Neutrophil (primary cell): Measurements from ENCODE around the gene CREB5.

Experiments
- H3K27ac ChIP-seq: fragments of 200-600 bp; sonication (generic); 2 replicates; pipeline ENCODE4 v1.5.1; 2016; ENCODE audit warnings: mild to moderate bottlenecking, moderate library complexity
- H3K27me3 ChIP-seq: fragments of 200-600 bp; sonication (generic); 2 replicates; pipeline ENCODE4 v1.6.0; 2016; ENCODE audit warnings: mild to moderate bottlenecking
- H3K36me3 ChIP-seq: fragments of 200-600 bp; sonication (generic); 2 replicates; pipeline ENCODE4 v1.5.1; 2017
- H3K4me1 ChIP-seq, 2 experiments: fragments of 200-600 bp in 1 of 2; sonication (generic) in 1 of 2; 1 replicate in 1 of 2; 2 replicates in 1 of 2; pipeline versions ENCODE4 v1.5.1 to v1.6.1; 2013 to 2016; ENCODE audit warnings: low read depth in 1 of 2, low read length in 1 of 2, mild to moderate bottlenecking in 1 of 2, moderate library complexity in 1 of 2; ENCODE audit not compliant: control insufficient read depth in 1 of 2, insufficient read depth in 1 of 2
- H3K4me3 ChIP-seq, 2 experiments: fragments of 200-600 bp in 1 of 2; sonication (generic) in 1 of 2; 1 replicate in 1 of 2; 2 replicates in 1 of 2; pipeline ENCODE4 v1.5.1; 2013 to 2016; ENCODE audit warnings: low read depth in 1 of 2, low read length in 1 of 2, mild to moderate bottlenecking in 1 of 2, moderate library complexity in 1 of 2
- H3K9me3 ChIP-seq: fragments of 200-600 bp; sonication (generic); 2 replicates; pipeline ENCODE4 v1.5.1; 2016
- TF ChIP-seq, protein P1 (sequence below): fragments of 200-600 bp; sonication (generic); IDR thresholded peaks from 2 replicates; pipeline ENCODE4 v1.5.1; 2016; ENCODE audit warnings: antibody characterized with exemption

CREB5 gene

DNA sequence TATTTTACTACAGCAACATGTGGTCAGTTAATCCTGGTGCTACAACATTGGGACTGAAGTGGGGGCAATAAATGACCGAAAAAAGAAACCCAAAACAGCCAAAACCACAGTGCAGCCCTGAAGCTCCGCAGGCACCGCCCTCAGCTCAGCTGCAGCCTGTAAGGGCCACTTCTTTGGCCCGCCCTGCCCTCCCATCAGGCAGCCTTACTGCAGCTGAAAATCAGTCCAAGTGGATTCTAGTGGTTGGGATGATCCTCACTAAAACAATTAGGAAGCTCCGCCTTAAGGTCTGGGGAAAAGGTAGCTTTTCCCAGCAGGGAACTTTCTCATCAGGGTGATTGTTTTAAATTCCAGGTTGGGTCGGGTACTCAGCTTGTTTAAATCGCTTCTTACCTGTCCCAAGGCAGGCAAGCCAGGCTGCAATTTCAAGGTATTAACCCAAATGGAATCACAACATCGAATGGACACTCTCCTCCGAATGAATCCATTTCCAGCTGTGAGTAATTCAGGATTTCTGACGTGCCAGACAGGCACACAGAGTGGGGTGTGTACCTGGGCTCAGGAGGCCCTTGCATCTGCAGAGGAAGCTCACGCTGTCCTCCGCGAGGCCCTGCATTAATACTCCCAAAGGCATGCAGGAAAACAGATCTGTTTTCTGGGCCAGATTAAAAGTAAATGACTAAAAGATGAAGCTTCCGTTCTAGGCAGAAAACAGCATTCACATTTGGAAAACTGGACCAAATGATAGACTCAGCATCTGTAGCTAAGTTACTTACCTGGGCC is 104.3 kb downstream of the CREB5 start:
- no peaks in the 10 kb centered on the region for H3K9me3 ChIP-seq
- H3K27ac ChIP-seq: no peak overlapping the region
- no peaks in the 10 kb centered on the region for H3K27me3 ChIP-seq
- H3K4me3 ChIP-seq: no peak overlapping the region
- no peaks in the 10 kb centered on the region for H3K36me3 ChIP-seq
- TF ChIP-seq, protein P1, sequence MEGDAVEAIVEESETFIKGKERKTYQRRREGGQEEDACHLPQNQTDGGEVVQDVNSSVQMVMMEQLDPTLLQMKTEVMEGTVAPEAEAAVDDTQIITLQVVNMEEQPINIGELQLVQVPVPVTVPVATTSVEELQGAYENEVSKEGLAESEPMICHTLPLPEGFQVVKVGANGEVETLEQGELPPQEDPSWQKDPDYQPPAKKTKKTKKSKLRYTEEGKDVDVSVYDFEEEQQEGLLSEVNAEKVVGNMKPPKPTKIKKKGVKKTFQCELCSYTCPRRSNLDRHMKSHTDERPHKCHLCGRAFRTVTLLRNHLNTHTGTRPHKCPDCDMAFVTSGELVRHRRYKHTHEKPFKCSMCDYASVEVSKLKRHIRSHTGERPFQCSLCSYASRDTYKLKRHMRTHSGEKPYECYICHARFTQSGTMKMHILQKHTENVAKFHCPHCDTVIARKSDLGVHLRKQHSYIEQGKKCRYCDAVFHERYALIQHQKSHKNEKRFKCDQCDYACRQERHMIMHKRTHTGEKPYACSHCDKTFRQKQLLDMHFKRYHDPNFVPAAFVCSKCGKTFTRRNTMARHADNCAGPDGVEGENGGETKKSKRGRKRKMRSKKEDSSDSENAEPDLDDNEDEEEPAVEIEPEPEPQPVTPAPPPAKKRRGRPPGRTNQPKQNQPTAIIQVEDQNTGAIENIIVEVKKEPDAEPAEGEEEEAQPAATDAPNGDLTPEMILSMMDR: no peak
- no peaks in the 10 kb centered on the region for H3K4me1 ChIP-seq

GRCh38 chr7:28517206-28517605 is 104.9 kb downstream of the CREB5 start:
- TF ChIP-seq, protein P1: no peak
- H3K36me3 ChIP-seq: no peaks in the 10 kb centered on the region
- no peaks in the 10 kb centered on the region for H3K9me3 ChIP-seq
- no peaks in the 10 kb centered on the region for H3K27me3 ChIP-seq
- no peak overlapping the region for H3K4me3 ChIP-seq
- no peaks in the 10 kb centered on the region for H3K4me1 ChIP-seq
- no peak overlapping the region for H3K27ac ChIP-seq

GRCh38 chr7:28517606-28518005 is 105.3 kb downstream of the CREB5 start:
- H3K4me3 ChIP-seq: no peak overlapping the region

GRCh38 chr7:28520074-28521015 is 108.0 kb downstream of the CREB5 start:
- TF ChIP-seq, protein P1: no peak
- H3K27me3 ChIP-seq: no peaks in the 10 kb centered on the region
- no peak overlapping the region for H3K4me3 ChIP-seq
- H3K27ac ChIP-seq: no peak overlapping the region
- H3K9me3 ChIP-seq: no peaks in the 10 kb centered on the region
- H3K36me3 ChIP-seq: no peaks in the 10 kb centered on the region
- H3K4me1 ChIP-seq: no peaks in the 10 kb centered on the region

More at GRCh38 chr7:28517606-28518005, 105.3 kb downstream of the CREB5 start:
- Histone ChIP-seq H3K27ac (no peak overlapping the region), H3K9me3 (no peaks in the 10 kb centered on the region), H3K27me3 (no peaks in the 10 kb centered on the region), H3K4me1 (no peaks in the 10 kb centered on the region), H3K36me3 (no peaks in the 10 kb centered on the region)
- TF ChIP-seq, protein P1: no peak

DNA sequence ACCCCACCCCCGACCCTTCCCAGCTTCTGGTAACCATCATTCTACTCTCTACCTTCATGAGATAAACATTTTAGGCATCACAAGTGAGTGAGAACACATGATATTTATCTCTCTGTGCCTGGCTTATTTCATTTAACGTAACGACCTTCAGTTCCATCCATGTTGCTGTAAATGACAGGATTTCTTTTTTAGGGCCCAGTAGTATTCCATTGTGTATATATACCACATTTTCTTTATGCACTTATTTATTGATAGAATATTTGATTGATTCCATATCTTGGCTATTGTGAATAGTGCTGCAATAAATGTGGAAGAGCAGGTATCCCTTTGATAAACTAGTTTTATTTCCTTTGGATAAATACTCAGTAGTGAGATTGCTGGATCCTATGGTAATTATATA is 112.7 kb downstream of the CREB5 start:
- H3K27ac ChIP-seq: no peak overlapping the region
- H3K4me3 ChIP-seq: no peak overlapping the region
- TF ChIP-seq, protein P1: no peak
- no peaks in the 10 kb centered on the region for H3K36me3 ChIP-seq
- no peaks in the 10 kb centered on the region for H3K4me1 ChIP-seq
- no peaks in the 10 kb centered on the region for H3K9me3 ChIP-seq
- H3K27me3 ChIP-seq: no peaks in the 10 kb centered on the region
